SK-N-SH treated with all-trans-retinoic acid at 6 μM for 48 hours (cell line): ENCODE results near the gene PID1.

Source experiments
- ATAC-seq: fragments of 200-7000 bp; cut with Tn5 transposase; 3 replicates; pipeline ENCODE4 v1.9.1; 2020; ENCODE audit warnings: mild to moderate bottlenecking, moderate library complexity
- ARNTL ChIP-seq: fragments of 450-650 bp; formaldehyde crosslinking; IDR thresholded peaks from 2 replicates; pipeline ENCODE4 v1.5.0; 2020; ENCODE audit warnings: low read depth, mild to moderate bottlenecking, moderate library complexity, borderline replicate concordance
- BACH2 ChIP-seq: fragments of 250-450 bp; sonication (Bioruptor Pico); IDR thresholded peaks from 2 replicates; pipeline ENCODE4 v1.9.0; 2021; ENCODE audit warnings: mild to moderate bottlenecking, borderline replicate concordance
- ESRRG ChIP-seq: fragments of 250-450 bp; sonication (Bioruptor Pico); IDR thresholded peaks from 2 replicates; pipeline ENCODE4 v1.6.1; 2021; ENCODE audit warnings: mild to moderate bottlenecking
- GLIS3 ChIP-seq: fragments of 250-450 bp; sonication (Bioruptor Pico); IDR thresholded peaks from 2 replicates; pipeline ENCODE4 v1.5.0; 2020; ENCODE audit warnings: mild to moderate bottlenecking, moderate library complexity
- ISL1 ChIP-seq: fragments of 250-450 bp; sonication (Bioruptor Pico); IDR thresholded peaks from 2 replicates; pipeline ENCODE4 v2.1.2; 2022; ENCODE audit warnings: mild to moderate bottlenecking, moderate library complexity
- OSR1 ChIP-seq: fragments of 250-450 bp; sonication (Bioruptor Pico); IDR thresholded peaks from 2 replicates; pipeline ENCODE4 v1.8.0; 2022; ENCODE audit warnings: moderate library complexity, mild to moderate bottlenecking, inconsistent platforms
- POU6F1 ChIP-seq: fragments of 250-450 bp; sonication (Bioruptor Pico); IDR thresholded peaks from 2 replicates; pipeline ENCODE4 v1.8.0; 2021; ENCODE audit warnings: low read depth, mild to moderate bottlenecking, moderate library complexity, borderline replicate concordance
- PPARA ChIP-seq: fragments of 250-450 bp; sonication (Bioruptor Pico); IDR thresholded peaks from 2 replicates; pipeline ENCODE4 v1.5.0; 2020; ENCODE audit warnings: mild to moderate bottlenecking, borderline replicate concordance
- SNAI2 ChIP-seq: fragments of 250-450 bp; sonication (Bioruptor Pico); IDR thresholded peaks from 2 replicates; pipeline ENCODE4 v1.5.0; 2020; ENCODE audit warnings: mild to moderate bottlenecking, moderate library complexity
- TCF4 ChIP-seq: fragments of 250-450 bp; sonication (Bioruptor Pico); IDR thresholded peaks from 2 replicates; pipeline ENCODE4 v1.8.0; 2021; ENCODE audit warnings: mild to moderate bottlenecking, moderate library complexity, borderline replicate concordance
- TOX ChIP-seq: fragments of 250-450 bp; sonication (Bioruptor Pico); IDR thresholded peaks from 2 replicates; pipeline ENCODE4 v1.8.0; 2021; ENCODE audit warnings: mild to moderate bottlenecking, moderate library complexity, borderline replicate concordance
- TSHZ2 ChIP-seq: fragments of 250-450 bp; sonication (Bioruptor Pico); IDR thresholded peaks from 2 replicates; pipeline ENCODE4 v1.5.0; 2020; ENCODE audit warnings: mild to moderate bottlenecking, moderate library complexity
- ZC3H10 ChIP-seq: fragments of 250-450 bp; sonication (Bioruptor Pico); IDR thresholded peaks from 2 replicates; pipeline ENCODE4 v1.5.1; 2021; ENCODE audit warnings: mild to moderate bottlenecking, moderate library complexity
- ZFP3 ChIP-seq: fragments of 250-450 bp; sonication (Bioruptor Pico); IDR thresholded peaks from 2 replicates; pipeline ENCODE4 v1.5.0; 2020; ENCODE audit warnings: mild to moderate bottlenecking, moderate library complexity
- ZNF565 ChIP-seq: fragments of 450-650 bp; formaldehyde crosslinking; conservative IDR thresholded peaks from 2 replicates; pipeline ENCODE4 v1.5.0; 2020; ENCODE audit warnings: low read depth, mild to moderate bottlenecking, moderate library complexity
- ZNF70 ChIP-seq: fragments of 450-650 bp; formaldehyde crosslinking; IDR thresholded peaks from 2 replicates; pipeline ENCODE4 v1.5.0; 2020; ENCODE audit warnings: mild to moderate bottlenecking, moderate library complexity
- ZNF8 ChIP-seq: fragments of 450-650 bp; formaldehyde crosslinking; IDR thresholded peaks from 2 replicates; pipeline ENCODE4 v1.5.0; 2020; ENCODE audit warnings: mild to moderate bottlenecking, moderate library complexity
- TF ChIP-seq, protein P1 (sequence below): fragments of 250-450 bp; sonication (Bioruptor Pico); IDR thresholded peaks from 2 replicates; pipeline ENCODE4 v1.5.1; 2020; ENCODE audit warnings: low read depth, mild to moderate bottlenecking, moderate library complexity
- TF ChIP-seq, protein P2 (sequence below): fragments of 250-450 bp; sonication (Bioruptor Pico); IDR thresholded peaks from 2 replicates; pipeline ENCODE4 v1.5.1; 2021; ENCODE audit warnings: mild to moderate bottlenecking, moderate library complexity

The PID1 gene

GRCh38 chr2:229252280-229252679 lies 18.8 kb downstream of the PID1 start (continued):
- TF ChIP-seq TSHZ2 (CRISPR knock-in tag) (no peak), GLIS3 (CRISPR knock-in tag) (no peak), ARNTL (CRISPR knock-in tag) (no peak), PPARA (CRISPR knock-in tag) (no peak)

DNA sequence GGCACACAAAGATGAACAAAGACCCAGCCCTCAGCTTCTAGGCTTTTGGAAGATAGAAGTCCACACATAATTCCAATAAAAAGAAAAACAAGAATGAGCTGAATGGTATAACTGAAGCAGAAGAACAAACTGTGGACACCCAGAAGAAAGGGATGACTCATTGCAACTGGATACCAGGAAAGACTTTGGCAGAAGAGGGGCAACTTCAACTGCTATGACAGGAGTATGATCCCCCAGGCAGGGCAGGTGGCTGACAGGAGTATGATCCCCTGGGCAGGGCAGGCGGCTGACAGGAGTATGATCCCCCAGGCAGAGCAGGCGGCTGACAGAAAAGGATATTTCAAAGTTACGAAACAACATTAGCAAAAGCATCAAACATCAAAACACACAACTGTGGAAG lies 21.6 kb downstream of the PID1 start:
- ATAC-seq, result no peak
- TF ChIP-seq ZFP3 (CRISPR knock-in tag) (no peak), OSR1 (CRISPR knock-in tag) (no peak), ISL1 (no peak), BACH2 (CRISPR knock-in tag) (no peak), ZNF565 (no peak), GLIS3 (CRISPR knock-in tag) (no peak), TOX (CRISPR knock-in tag) (no peak), TSHZ2 (CRISPR knock-in tag) (no peak)
- TF ChIP-seq, protein P1, sequence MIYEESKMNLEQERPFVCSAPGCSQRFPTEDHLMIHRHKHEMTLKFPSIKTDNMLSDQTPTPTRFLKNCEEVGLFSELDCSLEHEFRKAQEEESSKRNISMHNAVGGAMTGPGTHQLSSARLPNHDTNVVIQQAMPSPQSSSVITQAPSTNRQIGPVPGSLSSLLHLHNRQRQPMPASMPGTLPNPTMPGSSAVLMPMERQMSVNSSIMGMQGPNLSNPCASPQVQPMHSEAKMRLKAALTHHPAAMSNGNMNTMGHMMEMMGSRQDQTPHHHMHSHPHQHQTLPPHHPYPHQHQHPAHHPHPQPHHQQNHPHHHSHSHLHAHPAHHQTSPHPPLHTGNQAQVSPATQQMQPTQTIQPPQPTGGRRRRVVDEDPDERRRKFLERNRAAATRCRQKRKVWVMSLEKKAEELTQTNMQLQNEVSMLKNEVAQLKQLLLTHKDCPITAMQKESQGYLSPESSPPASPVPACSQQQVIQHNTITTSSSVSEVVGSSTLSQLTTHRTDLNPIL (CRISPR knock-in tag), result no peak
- TF ChIP-seq, protein P2, sequence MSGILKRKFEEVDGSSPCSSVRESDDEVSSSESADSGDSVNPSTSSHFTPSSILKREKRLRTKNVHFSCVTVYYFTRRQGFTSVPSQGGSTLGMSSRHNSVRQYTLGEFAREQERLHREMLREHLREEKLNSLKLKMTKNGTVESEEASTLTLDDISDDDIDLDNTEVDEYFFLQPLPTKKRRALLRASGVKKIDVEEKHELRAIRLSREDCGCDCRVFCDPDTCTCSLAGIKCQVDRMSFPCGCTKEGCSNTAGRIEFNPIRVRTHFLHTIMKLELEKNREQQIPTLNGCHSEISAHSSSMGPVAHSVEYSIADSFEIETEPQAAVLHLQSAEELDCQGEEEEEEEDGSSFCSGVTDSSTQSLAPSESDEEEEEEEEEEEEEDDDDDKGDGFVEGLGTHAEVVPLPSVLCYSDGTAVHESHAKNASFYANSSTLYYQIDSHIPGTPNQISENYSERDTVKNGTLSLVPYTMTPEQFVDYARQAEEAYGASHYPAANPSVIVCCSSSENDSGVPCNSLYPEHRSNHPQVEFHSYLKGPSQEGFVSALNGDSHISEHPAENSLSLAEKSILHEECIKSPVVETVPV, result no peak

GRCh38 chr2:229246334-229246733 lies 24.8 kb downstream of the PID1 start:
- TF ChIP-seq, protein P2, result no peak
- TF ChIP-seq SNAI2 (CRISPR knock-in tag) (no peak), TSHZ2 (CRISPR knock-in tag) (no peak), TOX (CRISPR knock-in tag) (no peak), TCF4 (CRISPR knock-in tag) (no peak), GLIS3 (CRISPR knock-in tag) (no peak), BACH2 (CRISPR knock-in tag) (no peak), ZNF70 (CRISPR knock-in tag) (no peak), ZC3H10 (CRISPR knock-in tag) (no peak), POU6F1 (CRISPR knock-in tag) (no peak), ZNF8 (CRISPR knock-in tag) (no peak), ESRRG (CRISPR knock-in tag) (no peak)
- no peak for ATAC-seq
